ENCODE measurements around the gene LRRC14B.
"Not testable (repeated sequence)": the region's sequence is repeated elsewhere in the genome, so short reads cannot be mapped to it uniquely, and the experiment has no call there.

LRRC14B gene

GRCh38 chr5:194102-194501 is 2.8 kb downstream of the LRRC14B start:
- no peak for DNase-seq

- no peak for DNase-seq
These were observed 3.4 kb downstream of the LRRC14B start for GRCh38 chr5:194603-195209.

- no peak for DNase-seq
These were observed 4.3 kb downstream of the LRRC14B start for GRCh38 chr5:195401-196160.

GRCh38 chr5:196350-196749 is 5.1 kb downstream of the LRRC14B start:
- no peak for DNase-seq

- DNase-seq: not testable (repeated sequence)
These were observed 5.7 kb downstream of the LRRC14B start for GRCh38 chr5:197031-197430.

GRCh38 chr5:197892-198489 is 6.7 kb downstream of the LRRC14B start:
- no peak for DNase-seq

GRCh38 chr5:198516-199196 is 7.4 kb downstream of the LRRC14B start:
- no peak for DNase-seq

GRCh38 chr5:199197-199949 is 8.1 kb downstream of the LRRC14B start:
- no peak for DNase-seq

- no peak for DNase-seq
These were observed 8.8 kb downstream of the LRRC14B start for GRCh38 chr5:199950-200645.

GRCh38 chr5:200985-201384 is 9.7 kb downstream of the LRRC14B start:
- DNase-seq: no peak

GRCh38 chr5:201672-202071 is 10.4 kb downstream of the LRRC14B start:
- no peak for DNase-seq

GRCh38 chr5:203246-203930 is 12.1 kb downstream of the LRRC14B start:
- DNase-seq: no peak

- DNase-seq: no peak
These were observed 12.7 kb downstream of the LRRC14B start for GRCh38 chr5:204001-204400.

- DNase-seq: no peak
These were observed 13.2 kb downstream of the LRRC14B start for GRCh38 chr5:204462-204861.

- no peak for DNase-seq
These were observed 13.8 kb downstream of the LRRC14B start for GRCh38 chr5:204966-205670.

GRCh38 chr5:206406-206805 is 15.1 kb downstream of the LRRC14B start:
- DNase-seq: no peak

- no peak for DNase-seq
These were observed 15.7 kb downstream of the LRRC14B start for GRCh38 chr5:206927-207536.

GRCh38 chr5:207599-207998 is 16.3 kb downstream of the LRRC14B start:
- no peak for DNase-seq

- no peak for DNase-seq
These were observed 17.3 kb downstream of the LRRC14B start for GRCh38 chr5:208449-209114.

- DNase-seq: no peak
These were observed 22.6 kb downstream of the LRRC14B start for GRCh38 chr5:213803-214395.
